Neural progenitor cell (in vitro differentiated cells): ENCODE results near the gene ZBTB43.

Experiments
- EZH2phosphoT487 ChIP-seq: fragments of 200-600 bp; sonication (generic); IDR thresholded peaks from 2 replicates; pipeline ENCODE4 v1.6.1; 2017; ENCODE audit warnings: antibody characterized with exemption
- TF ChIP-seq, protein P1 (sequence below): fragments of 200-600 bp; sonication (generic); IDR thresholded peaks from 2 replicates; pipeline ENCODE4 v1.5.1; 2017; ENCODE audit warnings: antibody characterized with exemption, mild to moderate bottlenecking

DNA sequence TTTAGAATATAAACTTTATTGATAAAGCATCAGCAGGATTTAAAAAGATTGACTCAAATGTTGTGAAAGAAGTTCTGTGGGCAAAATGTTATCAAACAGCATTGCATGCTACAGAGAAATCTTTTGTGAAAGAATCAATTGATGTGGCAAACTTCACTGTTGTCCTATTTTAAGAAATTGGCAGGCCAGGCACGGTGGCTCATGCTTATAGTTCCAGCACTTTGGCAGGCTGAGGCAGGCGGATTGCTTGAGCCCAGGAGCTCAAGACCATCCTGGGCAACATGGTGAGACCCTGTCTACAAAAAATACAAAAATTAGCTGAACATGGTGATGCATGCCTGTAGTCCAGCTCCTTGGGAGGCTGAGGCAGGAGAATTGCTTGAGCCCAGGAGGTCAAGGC lies 17.4 kb downstream of the ZBTB43 start:
- no peak for TF ChIP-seq EZH2phosphoT487
- TF ChIP-seq, protein P1, sequence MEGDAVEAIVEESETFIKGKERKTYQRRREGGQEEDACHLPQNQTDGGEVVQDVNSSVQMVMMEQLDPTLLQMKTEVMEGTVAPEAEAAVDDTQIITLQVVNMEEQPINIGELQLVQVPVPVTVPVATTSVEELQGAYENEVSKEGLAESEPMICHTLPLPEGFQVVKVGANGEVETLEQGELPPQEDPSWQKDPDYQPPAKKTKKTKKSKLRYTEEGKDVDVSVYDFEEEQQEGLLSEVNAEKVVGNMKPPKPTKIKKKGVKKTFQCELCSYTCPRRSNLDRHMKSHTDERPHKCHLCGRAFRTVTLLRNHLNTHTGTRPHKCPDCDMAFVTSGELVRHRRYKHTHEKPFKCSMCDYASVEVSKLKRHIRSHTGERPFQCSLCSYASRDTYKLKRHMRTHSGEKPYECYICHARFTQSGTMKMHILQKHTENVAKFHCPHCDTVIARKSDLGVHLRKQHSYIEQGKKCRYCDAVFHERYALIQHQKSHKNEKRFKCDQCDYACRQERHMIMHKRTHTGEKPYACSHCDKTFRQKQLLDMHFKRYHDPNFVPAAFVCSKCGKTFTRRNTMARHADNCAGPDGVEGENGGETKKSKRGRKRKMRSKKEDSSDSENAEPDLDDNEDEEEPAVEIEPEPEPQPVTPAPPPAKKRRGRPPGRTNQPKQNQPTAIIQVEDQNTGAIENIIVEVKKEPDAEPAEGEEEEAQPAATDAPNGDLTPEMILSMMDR, result no peak
